SK-N-MC (cell line): ENCODE results near the gene HPCAL4.

Source experiments
- EZH2 ChIP-seq: fragments of 200-600 bp; sonication (generic); IDR thresholded peaks from one replicate; pipeline ENCODE4 v1.6.1; 2017; ENCODE audit warnings: antibody characterized with exemption
- POLR2AphosphoS5 ChIP-seq: IDR thresholded peaks from 2 replicates; pipeline ENCODE4 v1.6.1; 2012; ENCODE audit warnings: mild to moderate bottlenecking, low read depth, low read length, borderline replicate concordance

- TF ChIP-seq EZH2 (no peak), POLR2AphosphoS5 (no peak)
Measured at GRCh38 chr1:39659538-39659937, 31.7 kb downstream of the HPCAL4 start.
